HEK293 (cell line): ENCODE data around the gene BTF3L4.

ENCODE experiments used
- CTCF ChIP-seq: fragments of 450-650 bp; formaldehyde crosslinking; IDR thresholded peaks from 2 replicates; pipeline ENCODE4 v1.5.1; 2016; ENCODE audit warnings: missing biosample characterization, missing genetic modification characterization
- KLF1 ChIP-seq: fragments of 450-650 bp; formaldehyde crosslinking; IDR thresholded peaks from 2 replicates; pipeline ENCODE4 v1.5.1; 2016; ENCODE audit warnings: missing biosample characterization, missing genetic modification characterization
- RBAK ChIP-seq: fragments of 450-650 bp; formaldehyde crosslinking; IDR thresholded peaks from 2 replicates; pipeline ENCODE4 v1.5.1; 2016; ENCODE audit warnings: missing biosample characterization, missing genetic modification characterization
- REST ChIP-seq: fragments of 450-650 bp; formaldehyde crosslinking; IDR thresholded peaks from 2 replicates; pipeline ENCODE4 v1.5.1; 2016; ENCODE audit warnings: missing biosample characterization, missing genetic modification characterization
- ZBTB44 ChIP-seq: fragments of 450-650 bp; IDR thresholded peaks from 2 replicates; pipeline ENCODE4 v1.5.1; 2018; ENCODE audit warnings: missing biosample characterization, mild to moderate bottlenecking, missing genetic modification characterization
- ZFP69B ChIP-seq: fragments of 450-650 bp; formaldehyde crosslinking; IDR thresholded peaks from 2 replicates; pipeline ENCODE4 v1.5.1; 2016; ENCODE audit warnings: missing biosample characterization, missing genetic modification characterization
- ZNF350 ChIP-seq: fragments of 450-650 bp; formaldehyde crosslinking; IDR thresholded peaks from 2 replicates; pipeline ENCODE4 v1.5.0; 2017; ENCODE audit warnings: missing biosample characterization, mild to moderate bottlenecking, missing genetic modification characterization
- ZNF549 ChIP-seq: fragments of 450-650 bp; IDR thresholded peaks from 2 replicates; pipeline ENCODE4 v1.5.1; 2018; ENCODE audit warnings: missing biosample characterization, missing genetic modification characterization, mild to moderate bottlenecking, inconsistent platforms, moderate library complexity
- ZNF768 ChIP-seq: fragments of 450-650 bp; formaldehyde crosslinking; IDR thresholded peaks from 2 replicates; pipeline ENCODE4 v1.5.1; 2018; ENCODE audit warnings: missing biosample characterization, mild to moderate bottlenecking, missing genetic modification characterization

GRCh38 chr1:52098139-52098871 lies 42.2 kb downstream of the BTF3L4 start:
- TF ChIP-seq REST, result no peak
- TF ChIP-seq ZFP69B (tag by site-specific recombination), result no peak
- no peak for TF ChIP-seq CTCF (tag by site-specific recombination)
- TF ChIP-seq ZNF350 (tag by site-specific recombination), result no peak
- no peak for TF ChIP-seq ZNF549 (tag by site-specific recombination)
- TF ChIP-seq ZBTB44 (tag by site-specific recombination), result no peak
- no peak for TF ChIP-seq KLF1 (tag by site-specific recombination)
- TF ChIP-seq RBAK, result no peak
- TF ChIP-seq ZNF768 (tag by site-specific recombination), result no peak
